Loucy (cell line): ENCODE measurements around the gene LDB3.

Experiments used
- H2AFZ ChIP-seq: fragments of 200-600 bp; sonication (generic); 2 replicates; pipeline ENCODE4 v1.6.0; 2016; ENCODE audit warnings: antibody characterized with exemption, mild to moderate bottlenecking, low read length, moderate library complexity
- H3F3A ChIP-seq: fragments of 200-600 bp; 2 replicates; pipeline ENCODE4 v1.6.0; 2016; ENCODE audit warnings: antibody characterized with exemption, low read depth, mild to moderate bottlenecking
- H3K27me3 ChIP-seq: fragments of 200-600 bp; sonication (generic); 2 replicates; pipeline ENCODE4 v1.6.1; 2014; ENCODE audit warnings: low read length, mild to moderate bottlenecking; ENCODE audit not compliant: insufficient read depth, poor library complexity, severe bottlenecking
- H3K36me3 ChIP-seq: fragments of 200-600 bp; sonication (generic); 2 replicates; pipeline ENCODE4 v1.6.1; 2016; ENCODE audit warnings: low read length; ENCODE audit not compliant: insufficient read depth
- H3K4me1 ChIP-seq: fragments of 200-600 bp; sonication (generic); 2 replicates; pipeline ENCODE4 v1.5.1; 2014; ENCODE audit warnings: low read length, mild to moderate bottlenecking; ENCODE audit not compliant: insufficient read depth, poor library complexity, severe bottlenecking
- H3K4me2 ChIP-seq: fragments of 200-600 bp; sonication (generic); 2 replicates; pipeline ENCODE4 v1.6.0; 2014; ENCODE audit warnings: antibody characterized with exemption, low read length, low read depth, mild to moderate bottlenecking; ENCODE audit not compliant: poor library complexity, severe bottlenecking
- H3K4me3 ChIP-seq: fragments of 200-600 bp; sonication (generic); 2 replicates; pipeline ENCODE4 v1.5.1; 2014; ENCODE audit warnings: low read length, mild to moderate bottlenecking, mixed read lengths; ENCODE audit not compliant: poor library complexity, severe bottlenecking
- H3K79me2 ChIP-seq: fragments of 200-600 bp; sonication (generic); 2 replicates; pipeline ENCODE4 v1.6.1; 2014; ENCODE audit warnings: low read length; ENCODE audit not compliant: insufficient read depth
- H3K9ac ChIP-seq: fragments of 200-600 bp; sonication (generic); 2 replicates; pipeline ENCODE4 v1.6.0; 2014; ENCODE audit warnings: mild to moderate bottlenecking, low read depth, low read length, moderate library complexity; ENCODE audit not compliant: poor library complexity, severe bottlenecking
- H3K9me2 ChIP-seq: fragments of 200-600 bp; sonication (generic); replicated peaks from 2 replicates; pipeline ENCODE4 v1.6.1; 2016; ENCODE audit warnings: low read depth, low read length, mixed read lengths
- H3K9me3 ChIP-seq: fragments of 200-600 bp; sonication (generic); 2 replicates; pipeline ENCODE4 v1.6.1; 2014; ENCODE audit warnings: mild to moderate bottlenecking, antibody characterized with exemption, low read length, low read depth; ENCODE audit not compliant: insufficient read depth
- H4K20me1 ChIP-seq: fragments of 200-600 bp; sonication (generic); 2 replicates; pipeline ENCODE4 v1.6.0; 2014; ENCODE audit warnings: antibody characterized with exemption, low read length, mild to moderate bottlenecking; ENCODE audit not compliant: insufficient read depth, poor library complexity, severe bottlenecking
- CTCF ChIP-seq: fragments of 200-600 bp; sonication (generic); conservative IDR thresholded peaks from 2 replicates; pipeline ENCODE4 v1.5.1; 2014; ENCODE audit warnings: mild to moderate bottlenecking, antibody characterized with exemption, low read length
- EZH2phosphoT487 ChIP-seq: fragments of 200-600 bp; IDR thresholded peaks from 2 replicates; pipeline ENCODE4 v1.6.1; 2018; ENCODE audit warnings: antibody characterized with exemption, mild to moderate bottlenecking, moderate library complexity, borderline replicate concordance

LDB3 gene

GRCh38 chr10:86651021-86651471 is 17.3 kb upstream of the LDB3 start:
- no peak overlapping the region for H2AFZ ChIP-seq
- no peaks in the 10 kb centered on the region for H3K27me3 ChIP-seq
- H4K20me1 ChIP-seq: no peaks in the 10 kb centered on the region
- H3K9ac ChIP-seq: no peak overlapping the region
- no peak overlapping the region for H3K4me2 ChIP-seq
- H3K9me2 ChIP-seq: no peaks in the 10 kb centered on the region
- H3K36me3 ChIP-seq: no peaks in the 10 kb centered on the region
- H3K4me3 ChIP-seq: no peak overlapping the region
- H3K4me1 ChIP-seq: no peaks in the 10 kb centered on the region
- H3F3A ChIP-seq: no peaks in the 10 kb centered on the region
- no peaks in the 10 kb centered on the region for H3K79me2 ChIP-seq
- no peak for TF ChIP-seq CTCF
- TF ChIP-seq EZH2phosphoT487: no peak
- H3K9me3 ChIP-seq: no peaks in the 10 kb centered on the region

- H3K9me3 ChIP-seq: no peaks in the 10 kb centered on the region
- H3K79me2 ChIP-seq: no peaks in the 10 kb centered on the region
- no peak overlapping the region for H3K4me3 ChIP-seq
- H3K4me1 ChIP-seq: no peaks in the 10 kb centered on the region
- no peak for TF ChIP-seq EZH2phosphoT487
- TF ChIP-seq CTCF: no peak
- H3K4me2 ChIP-seq: no peak overlapping the region
- H3K27me3 ChIP-seq: no peaks in the 10 kb centered on the region
- H3K9ac ChIP-seq: no peak overlapping the region
- H3F3A ChIP-seq: no peaks in the 10 kb centered on the region
- no peaks in the 10 kb centered on the region for H3K9me2 ChIP-seq
- H2AFZ ChIP-seq: no peak overlapping the region
- no peaks in the 10 kb centered on the region for H3K36me3 ChIP-seq
- no peaks in the 10 kb centered on the region for H4K20me1 ChIP-seq
Observed at GRCh38 chr10:86651631-86652331, 16.5 kb upstream of the LDB3 start.

GRCh38 chr10:86652361-86653202 is 15.7 kb upstream of the LDB3 start:
- Histone ChIP-seq H3K9ac (no peak overlapping the region), H3K4me1 (no peaks in the 10 kb centered on the region), H3K9me2 (no peaks in the 10 kb centered on the region), H3K4me2 (no peak overlapping the region), H3F3A (no peaks in the 10 kb centered on the region), H3K9me3 (no peaks in the 10 kb centered on the region), H4K20me1 (no peaks in the 10 kb centered on the region), H3K79me2 (no peaks in the 10 kb centered on the region), H3K36me3 (no peaks in the 10 kb centered on the region), H3K27me3 (no peaks in the 10 kb centered on the region), H2AFZ (no peak overlapping the region), H3K4me3 (no peak overlapping the region)
- TF ChIP-seq EZH2phosphoT487 (no peak), CTCF (no peak)
